HEK293 (cell line): ENCODE results near the gene RPS6KA2.

ENCODE experiments used
- CTCF ChIP-seq: fragments of 450-650 bp; formaldehyde crosslinking; IDR thresholded peaks from 2 replicates; pipeline ENCODE4 v1.5.1; 2016; ENCODE audit warnings: missing biosample characterization, missing genetic modification characterization
- REST ChIP-seq: fragments of 450-650 bp; formaldehyde crosslinking; IDR thresholded peaks from 2 replicates; pipeline ENCODE4 v1.5.1; 2016; ENCODE audit warnings: missing biosample characterization, missing genetic modification characterization
- ZBTB26 ChIP-seq: fragments of 450-650 bp; formaldehyde crosslinking; optimal IDR thresholded peaks from 2 replicates; pipeline ENCODE3; 2016; ENCODE audit warnings: missing biosample characterization, mild to moderate bottlenecking, missing genetic modification characterization
- ZFP41 ChIP-seq: fragments of 450-650 bp; formaldehyde crosslinking; IDR thresholded peaks from 2 replicates; pipeline ENCODE4 v1.5.1; 2016; ENCODE audit warnings: missing biosample characterization, missing genetic modification characterization, borderline replicate concordance
- ZNF274 ChIP-seq, 2 experiments: fragments of 200-500 bp in 1 of 2; fragments of 450-650 bp in 1 of 2; sonication (Bioruptor generic) in 1 of 2; formaldehyde crosslinking in 1 of 2; IDR thresholded peaks; 2 replicates each; pipeline versions ENCODE4 v1.5.1 to v1.6.1; 2014 to 2016; ENCODE audit warnings: borderline replicate concordance in 1 of 2, inconsistent platforms in 1 of 2, low read length in 1 of 2, missing biosample characterization in 1 of 2, missing genetic modification characterization in 1 of 2
- ZNF280C ChIP-seq: fragments of 450-650 bp; formaldehyde crosslinking; IDR thresholded peaks from 2 replicates; pipeline ENCODE4 v1.5.1; 2016; ENCODE audit warnings: missing biosample characterization, missing genetic modification characterization
- ZNF292 ChIP-seq: fragments of 450-650 bp; formaldehyde crosslinking; IDR thresholded peaks from 2 replicates; pipeline ENCODE4 v1.5.1; 2016; ENCODE audit warnings: low read depth, missing biosample characterization, missing genetic modification characterization, borderline replicate concordance
- ZNF311 ChIP-seq: fragments of 450-650 bp; formaldehyde crosslinking; IDR thresholded peaks from 2 replicates; pipeline ENCODE4 v1.5.1; 2017; ENCODE audit warnings: missing biosample characterization, missing genetic modification characterization, borderline replicate concordance
- ZNF335 ChIP-seq: fragments of 450-650 bp; formaldehyde crosslinking; conservative IDR thresholded peaks from 2 replicates; pipeline ENCODE4 v1.5.1; 2016; ENCODE audit warnings: missing biosample characterization, missing genetic modification characterization
- ZNF354C ChIP-seq: fragments of 450-650 bp; formaldehyde crosslinking; IDR thresholded peaks from 2 replicates; pipeline ENCODE4 v1.5.1; 2016; ENCODE audit warnings: missing biosample characterization, missing genetic modification characterization, low read depth, borderline replicate concordance
- ZNF398 ChIP-seq: fragments of 450-650 bp; formaldehyde crosslinking; IDR thresholded peaks from 2 replicates; pipeline ENCODE4 v1.5.1; 2017; ENCODE audit warnings: missing biosample characterization, missing genetic modification characterization
- ZNF501 ChIP-seq: fragments of 450-650 bp; formaldehyde crosslinking; IDR thresholded peaks from 2 replicates; pipeline ENCODE4 v1.5.1; 2016; ENCODE audit warnings: missing biosample characterization, missing genetic modification characterization

- no peak for TF ChIP-seq ZNF354C (tag by site-specific recombination)
- TF ChIP-seq CTCF = no peak
- TF ChIP-seq ZNF335 (tag by site-specific recombination) = no peak
- no peak for TF ChIP-seq ZNF274 (IDR thresholded peaks at IDR 0.05; ENCODE audit: low read length)
- TF ChIP-seq ZNF274 (tag by site-specific recombination; IDR thresholded peaks at IDR 0.05; ENCODE audit: borderline replicate concordance) = no peak
- no peak for TF ChIP-seq ZFP41 (tag by site-specific recombination)
- no peak for TF ChIP-seq REST (tag by site-specific recombination)
- TF ChIP-seq ZNF398 (tag by site-specific recombination) = no peak
- TF ChIP-seq ZNF292 (tag by site-specific recombination) = no peak
- no peak for TF ChIP-seq ZBTB26 (tag by site-specific recombination)
- no peak for TF ChIP-seq ZNF311
- no peak for TF ChIP-seq ZNF501
- no peak for TF ChIP-seq ZNF280C (tag by site-specific recombination)
Observed at GRCh38 chr6:166459906-166460305, 167.1 kb downstream of the RPS6KA2 start.
